ENCODE results near the gene FDX2. TPM values are rescaled to one million over a fixed set of nuclear protein-coding genes. Genes with fewer than 3 reads are reported as not detected.

FDX2 gene
- total RNA-seq, 2 experiments from 2014 or later: 8.2 to 9.4 TPM

DNA sequence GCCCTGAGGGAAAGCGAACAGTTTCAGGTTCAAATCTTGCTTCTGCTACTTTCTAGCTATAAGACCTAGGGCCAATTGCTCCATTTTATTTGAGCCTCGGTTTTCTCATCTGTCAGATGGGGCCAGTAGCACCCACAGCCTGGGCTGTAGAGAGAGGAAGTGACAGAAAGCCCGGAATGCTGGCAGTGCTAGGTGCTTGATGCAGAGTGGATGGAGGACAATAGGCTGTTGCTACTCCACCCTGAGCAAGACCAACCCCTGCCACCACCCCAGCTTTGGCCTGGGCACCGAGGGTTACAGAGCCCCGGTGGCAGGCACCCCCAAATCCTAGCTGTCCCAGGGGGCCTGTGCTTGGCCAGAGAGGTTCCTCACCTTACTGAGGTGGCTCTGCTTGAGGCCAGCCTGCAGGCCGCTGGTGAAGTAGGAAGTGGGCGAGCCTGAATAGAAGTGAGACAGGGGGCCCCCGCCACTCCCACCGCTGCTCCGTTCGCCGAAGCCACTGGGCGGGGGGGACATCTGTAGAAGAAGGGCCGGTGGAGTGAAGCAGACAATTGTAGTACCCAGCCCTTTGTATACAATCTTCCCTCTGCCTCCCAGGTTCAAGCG, 2.1 kb upstream of the FDX2 start:
- ChIA-PET POLR2A (interaction anchor here (1.4 kb wide), 1 partner anchor 12 kb away, joined by 4 read pairs; no protein-coding TSS in a partner anchor), CTCF (no interaction called here)
- H3K36me3 Mint-ChIP-seq (ENCODE audit: low read depth): peaks cover 36% of the 10 kb centered on the region
- peaks cover 17% of the 10 kb centered on the region for H3K4me1 Mint-ChIP-seq (ENCODE audit: low read depth)
- H3K27me3 Mint-ChIP-seq (ENCODE audit: low read depth): no peaks in the 10 kb centered on the region
- no peak for ATAC-seq
- no peaks in the 10 kb centered on the region for H3K9me3 Mint-ChIP-seq (ENCODE audit: insufficient read depth)
- DNase-seq: no peak
- H3K27ac Mint-ChIP-seq: no peak overlapping the region
- H3K4me3 Mint-ChIP-seq: no peak overlapping the region

DNA sequence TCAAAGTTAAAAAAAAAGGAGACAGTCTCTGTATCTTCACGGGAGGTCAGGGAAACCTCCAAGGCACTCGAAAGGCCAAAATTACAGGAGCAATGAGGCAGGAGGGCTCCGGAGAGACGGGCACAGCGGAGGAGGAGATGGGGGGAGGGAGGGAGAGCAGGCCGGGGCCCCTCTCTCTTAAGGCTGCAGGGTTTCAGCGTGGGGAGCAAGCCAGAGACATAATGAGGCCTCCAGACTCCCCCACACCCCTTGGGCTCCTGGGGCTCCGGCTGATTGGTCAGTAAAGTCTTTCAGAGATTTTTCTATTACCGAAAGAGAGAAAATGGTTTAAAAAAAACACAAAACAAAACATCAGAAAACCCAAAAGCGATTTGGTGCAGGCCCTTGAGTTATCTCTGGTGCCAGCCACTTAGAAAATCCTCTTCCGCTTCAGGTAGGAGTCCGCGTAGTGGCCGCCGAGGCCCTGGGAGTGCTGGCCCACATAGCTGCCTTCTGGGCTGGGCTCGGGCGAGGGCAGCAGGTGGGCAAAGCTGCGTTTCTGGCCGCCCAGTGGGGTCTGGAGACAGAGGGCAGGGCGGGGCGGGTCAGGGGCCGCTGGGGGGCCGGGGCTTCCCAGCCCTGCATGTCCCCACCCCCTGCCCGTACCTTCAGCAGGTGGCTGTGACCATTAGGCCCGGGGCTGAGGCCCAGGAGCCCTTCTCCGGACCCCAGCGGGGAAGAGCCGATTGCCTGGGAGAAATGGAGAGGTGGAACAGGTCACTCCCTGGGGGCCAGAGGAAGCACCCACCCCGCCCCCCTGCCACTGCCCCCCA, 1.4 kb upstream of the FDX2 start:
- H3K4me3 Mint-ChIP-seq: no peak overlapping the region
- H3K27ac Mint-ChIP-seq: no peak overlapping the region
- H3K4me1 Mint-ChIP-seq (ENCODE audit: low read depth): peaks cover 17% of the 10 kb centered on the region
- ChIA-PET CTCF (interaction anchor here (0.5 kb wide), 1 partner anchor 1440 kb away, joined by 3 read pairs; no protein-coding TSS in a partner anchor), POLR2A (interaction anchor here (0.7 kb wide), 1 partner anchor 15 kb away, joined by 4 read pairs; no protein-coding TSS in a partner anchor)
- no peak for ATAC-seq
- H3K9me3 Mint-ChIP-seq (ENCODE audit: insufficient read depth): no peaks in the 10 kb centered on the region
- peaks cover 36% of the 10 kb centered on the region for H3K36me3 Mint-ChIP-seq (ENCODE audit: low read depth)
- H3K27me3 Mint-ChIP-seq (ENCODE audit: low read depth): no peaks in the 10 kb centered on the region
- DNase-seq: no peak

DNA sequence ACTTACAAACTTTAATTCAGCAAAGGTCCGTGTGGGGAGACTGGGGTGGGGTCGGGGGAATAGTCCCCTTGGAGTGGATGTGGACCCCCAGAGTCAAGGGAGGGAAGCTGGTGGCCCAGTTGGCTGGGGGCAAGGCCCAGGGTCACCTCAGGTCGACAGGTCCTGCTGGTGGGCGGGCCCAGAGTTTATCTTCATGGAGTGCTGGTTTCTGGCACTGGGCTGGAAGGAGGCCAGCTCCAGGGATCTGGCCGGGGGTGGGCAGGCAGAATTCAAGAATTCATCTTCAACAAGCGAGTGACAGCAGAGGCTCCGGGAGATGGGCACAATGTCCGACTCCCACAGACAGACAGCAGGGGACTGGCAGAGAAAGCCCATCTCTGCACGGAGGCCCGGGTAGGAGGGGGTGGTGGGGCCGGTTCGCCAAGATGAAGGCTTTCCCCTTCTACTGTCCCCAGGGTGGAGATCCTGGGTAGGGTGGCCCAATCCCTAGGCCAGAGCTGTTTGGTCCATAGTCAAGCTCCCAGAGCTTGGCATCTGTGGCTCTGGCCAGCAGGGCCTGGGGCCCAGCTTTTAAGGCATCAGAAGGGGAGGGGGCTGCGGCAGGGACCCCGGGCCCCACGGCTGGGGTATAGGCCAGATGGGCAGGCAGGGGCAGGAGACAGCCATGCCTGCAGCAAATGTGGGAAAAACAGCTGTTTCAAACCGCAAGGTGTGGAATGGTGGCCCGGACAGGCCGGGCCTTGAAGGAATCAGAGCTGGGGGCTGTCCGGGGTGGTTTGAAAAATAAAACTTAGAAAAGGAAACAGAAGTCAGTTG, 622 bp upstream of the FDX2 start:
- DNase-seq (no peak), ATAC-seq (no peak)
- H3K4me3 Mint-ChIP-seq: peak overlapping the region; percentile 83
- peak overlapping the region; percentile 74 for H3K27ac Mint-ChIP-seq
- H3K4me1 Mint-ChIP-seq (ENCODE audit: low read depth): peaks cover 17% of the 10 kb centered on the region
- POLR2A ChIA-PET: interaction anchor here (0.5 to 0.7 kb wide), 2 partner anchors 15 to 444 kb away, joined by 3 to 4 read pairs; no protein-coding TSS in a partner anchor
- H3K36me3 Mint-ChIP-seq (ENCODE audit: low read depth): peaks cover 28% of the 10 kb centered on the region
- CTCF ChIA-PET: interaction anchor here (0.5 kb wide), 1 partner anchor 1441 kb away, joined by 3 read pairs; no protein-coding TSS in a partner anchor
- H3K9me3 Mint-ChIP-seq (ENCODE audit: insufficient read depth): no peaks in the 10 kb centered on the region
- H3K27me3 Mint-ChIP-seq (ENCODE audit: low read depth): no peaks in the 10 kb centered on the region

DNA sequence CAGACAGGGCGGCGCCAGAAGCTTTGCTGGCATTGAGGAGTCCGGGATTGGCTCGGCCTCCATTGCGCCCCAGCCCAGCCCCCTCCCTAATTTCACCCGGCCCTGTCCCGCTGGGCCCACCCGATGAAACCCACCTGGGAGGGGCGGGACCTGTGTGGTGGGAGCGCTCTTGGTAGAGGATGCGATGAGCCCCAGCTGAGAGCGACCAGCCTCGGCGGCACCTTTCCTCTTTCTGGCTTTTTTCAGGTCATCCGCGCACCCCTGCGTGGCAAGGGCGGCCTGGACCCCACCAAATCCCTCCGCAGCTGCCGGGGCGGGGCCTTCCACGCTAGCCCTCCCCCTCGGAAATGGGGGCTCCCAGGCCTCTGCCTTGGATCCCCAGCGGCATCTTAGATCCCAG, 6.4 kb downstream of the FDX2 start, which contains the start of gene ZGLP1:
Gene ZGLP1, minus strand, starts transcription at position 393 of the 400 bp plus-strand sequence.
- CTCF ChIA-PET: no interaction called here
- H3K27ac Mint-ChIP-seq: no peak within 1 kb of the TSS

DNA sequence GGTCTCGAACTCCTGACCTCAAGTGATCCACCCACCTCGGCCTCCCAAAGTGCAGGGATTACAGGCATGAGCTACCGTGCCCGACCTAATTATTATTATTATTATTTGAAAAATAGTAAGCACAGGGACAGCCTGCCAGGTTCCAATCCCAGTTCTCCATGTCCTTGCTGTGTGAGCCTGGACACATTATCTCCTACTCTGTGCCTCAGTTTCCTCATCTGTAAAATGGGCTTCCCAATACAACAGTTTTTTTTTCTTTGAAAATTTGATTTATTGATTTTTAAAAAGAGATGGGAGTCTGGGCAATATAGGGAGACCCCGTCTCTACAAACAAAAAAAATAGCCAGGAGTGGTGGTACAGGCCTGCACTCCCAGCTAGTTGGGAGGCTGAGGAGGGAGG, 9.5 kb downstream of the FDX2 start:
- DNase-seq: no peak
- H3K36me3 Mint-ChIP-seq (ENCODE audit: low read depth): no peaks in the 10 kb centered on the region
- ChIA-PET POLR2A (no interaction called here), CTCF (interaction anchor here (1.2 kb wide), 1 partner anchor 83 kb away, joined by 5 read pairs; no protein-coding TSS in a partner anchor)
- peaks cover 6% of the 10 kb centered on the region for H3K4me1 Mint-ChIP-seq (ENCODE audit: low read depth)
- ATAC-seq: no peak
- H3K27me3 Mint-ChIP-seq (ENCODE audit: low read depth): peaks cover 3% of the 10 kb centered on the region
- H3K27ac Mint-ChIP-seq: no peak overlapping the region
- H3K4me3 Mint-ChIP-seq: no peak overlapping the region
- H3K9me3 Mint-ChIP-seq (ENCODE audit: insufficient read depth): no peaks in the 10 kb centered on the region

More for the DNA sequence above, 6.4 kb downstream of the FDX2 start, which contains the start of gene ZGLP1:
- Mint-ChIP-seq H3K4me3 (no peak within 1 kb of the TSS), H3K9me3 (ENCODE audit: insufficient read depth) (no peaks in the 10 kb centered on the region), H3K27me3 (ENCODE audit: low read depth) (no peaks in the 10 kb centered on the region), H3K36me3 (ENCODE audit: low read depth) (no peaks in the 10 kb centered on the region), H3K4me1 (ENCODE audit: low read depth) (peaks cover 8% of the 10 kb centered on the region)
- ATAC-seq: no peak
- POLR2A ChIA-PET: no interaction called here
- no peak for DNase-seq

DNA sequence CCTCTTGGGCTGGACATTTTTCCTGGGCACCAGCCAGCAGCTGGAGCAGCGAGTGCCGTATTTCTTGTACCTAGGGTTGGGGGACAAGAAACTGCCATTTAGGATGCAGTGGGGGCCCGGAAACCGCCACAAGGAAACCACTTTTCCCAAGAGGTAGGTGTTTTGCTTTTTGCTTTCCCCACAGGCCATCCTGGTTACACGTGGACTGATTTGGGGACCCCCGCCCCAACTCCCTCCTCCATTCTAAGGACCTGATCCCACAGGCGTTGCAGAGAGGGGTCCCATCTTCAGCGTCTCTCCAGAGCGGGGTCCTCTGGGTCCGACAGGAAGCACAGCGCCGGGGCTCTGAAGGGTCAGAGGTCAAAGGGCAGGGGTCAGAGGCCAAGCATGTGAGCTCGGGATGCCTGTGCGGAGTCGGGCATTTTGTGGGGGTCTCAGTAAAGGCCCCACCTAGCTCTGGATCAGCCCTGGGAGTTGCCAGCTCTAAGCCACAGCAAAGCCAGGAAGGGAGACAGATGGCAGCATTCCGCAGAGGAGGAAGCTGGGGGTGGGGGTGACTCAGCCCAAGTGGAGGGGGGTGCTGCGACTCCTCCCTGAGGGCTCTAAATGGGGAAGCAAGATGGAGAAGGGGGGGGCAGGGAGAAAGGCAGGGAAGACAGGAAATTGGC, 10.5 kb downstream of the FDX2 start:
- Mint-ChIP-seq H3K36me3 (ENCODE audit: low read depth) (no peaks in the 10 kb centered on the region), H3K4me1 (ENCODE audit: low read depth) (peaks cover 6% of the 10 kb centered on the region), H3K4me3 (no peak overlapping the region), H3K27ac (no peak overlapping the region), H3K27me3 (ENCODE audit: low read depth) (peaks cover 3% of the 10 kb centered on the region), H3K9me3 (ENCODE audit: insufficient read depth) (no peaks in the 10 kb centered on the region)
- ChIA-PET POLR2A (interaction anchor here (0.6 kb wide), 1 partner anchor 35 kb away, joined by 3 read pairs; no protein-coding TSS in a partner anchor), CTCF (interaction anchor here (1.2 to 1.7 kb wide), 2 partner anchors 36 to 84 kb away, joined by 4 to 5 read pairs; no protein-coding TSS in a partner anchor)
- DNase-seq (no peak), ATAC-seq (no peak)

DNA sequence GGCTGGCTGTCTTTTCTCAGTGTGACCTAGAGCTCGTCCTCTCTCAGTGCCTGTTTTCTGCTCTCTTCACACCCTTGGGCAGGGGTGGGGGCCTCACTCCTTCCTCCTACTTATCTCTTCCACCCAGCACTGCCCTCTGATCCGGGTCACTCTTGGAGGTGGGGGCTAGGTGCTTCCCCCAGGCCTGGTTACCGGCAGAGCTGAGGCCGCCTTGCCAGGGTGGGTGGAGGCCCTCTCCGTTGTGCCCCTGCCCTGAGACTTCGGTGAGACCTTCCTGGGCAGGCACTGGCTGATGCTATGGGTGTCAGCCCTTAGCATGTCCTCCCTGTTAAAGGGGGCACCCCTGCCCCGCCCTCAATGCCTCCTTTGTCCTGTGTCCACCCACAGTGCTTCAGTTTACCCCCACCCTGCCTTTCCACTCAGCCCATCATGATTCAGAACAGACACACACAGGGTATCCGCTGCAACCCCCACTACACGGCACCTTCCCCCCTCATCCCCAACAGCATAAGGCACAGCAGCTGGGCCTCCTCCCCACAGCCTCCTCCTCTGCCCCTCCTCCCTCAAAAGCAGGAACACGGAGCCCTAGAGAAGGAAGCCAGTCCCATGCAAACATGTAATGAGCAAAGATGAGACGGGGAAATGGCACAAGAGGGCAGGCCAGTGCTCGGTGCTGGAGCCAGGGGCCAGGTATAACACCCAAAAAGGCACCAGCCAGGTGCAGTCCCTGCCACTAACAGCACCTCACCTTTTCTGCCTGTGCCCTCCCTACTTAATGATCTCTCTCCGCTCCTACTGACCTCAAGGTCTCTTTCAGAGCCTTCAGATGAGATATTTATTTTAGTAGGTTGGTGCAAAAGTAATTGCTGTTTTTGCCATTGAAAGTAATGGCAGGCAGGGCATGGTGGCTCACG, 16.0 kb downstream of the FDX2 start:
- no peaks in the 10 kb centered on the region for H3K9me3 Mint-ChIP-seq (ENCODE audit: insufficient read depth)

DNA sequence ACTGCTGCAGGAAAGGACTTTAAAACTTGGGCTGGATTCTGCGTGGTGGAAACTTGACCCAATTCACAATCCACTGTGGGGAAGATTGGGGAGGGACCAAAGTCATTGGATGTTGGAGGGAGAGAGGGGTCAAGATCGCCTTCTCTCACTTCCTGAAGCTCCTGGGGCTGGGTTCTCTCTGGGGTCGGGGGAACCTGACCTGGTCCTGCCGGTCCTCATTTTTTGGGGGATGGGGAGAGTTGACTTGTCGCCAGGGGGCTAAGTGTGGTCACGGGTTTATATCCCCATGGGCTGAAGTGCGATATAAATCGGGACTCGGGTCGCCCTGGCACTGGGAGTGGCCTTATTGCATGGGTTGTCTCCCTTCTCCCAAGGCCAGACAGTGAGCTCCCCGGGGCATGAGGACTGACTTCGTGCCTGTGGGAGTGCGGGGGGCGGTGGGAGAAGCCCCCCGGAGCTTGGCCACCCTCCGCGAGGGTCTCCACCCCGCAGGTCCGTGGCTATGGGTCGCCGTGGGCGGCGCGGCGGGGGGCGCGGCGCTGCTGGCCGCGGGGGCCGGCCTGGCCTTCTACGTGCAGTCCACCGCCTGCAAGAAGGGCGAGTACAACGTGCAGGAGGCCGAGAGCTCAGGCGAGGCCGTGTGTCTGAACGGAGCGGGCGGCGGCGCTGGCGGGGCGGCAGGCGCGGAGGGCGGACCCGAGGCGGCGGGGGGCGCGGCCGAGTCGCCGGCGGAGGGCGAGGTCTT, 19.8 kb downstream of the FDX2 start:
- Mint-ChIP-seq H3K4me3 (peak overlapping the region; percentile 68), H3K9me3 (ENCODE audit: insufficient read depth) (no peaks in the 10 kb centered on the region), H3K27me3 (ENCODE audit: low read depth) (peaks cover 49% of the 10 kb centered on the region), H3K36me3 (ENCODE audit: low read depth) (peaks cover 7% of the 10 kb centered on the region), H3K27ac (peak overlapping the region; percentile 71), H3K4me1 (ENCODE audit: low read depth) (peaks cover 47% of the 10 kb centered on the region)
- ChIA-PET POLR2A (interaction anchor here (0.8 to 0.9 kb wide), 3 partner anchors 17 to 25 kb away, joined by 3 to 4 read pairs (median 3); partner anchors contain the start of gene ICAM1), CTCF (interaction anchor here (0.8 to 1.6 kb wide), 6 partner anchors 10 to 120 kb away, joined by 3 to 7 read pairs (median 3); partner anchors contain the start of gene ICAM4)
- DNase-seq (no peak), ATAC-seq (no peak)

More for the DNA sequence above, 16.0 kb downstream of the FDX2 start:
- ChIA-PET POLR2A (interaction anchor here (0.6 to 1.2 kb wide), 2 partner anchors 81 to 1153 kb away, joined by 3 read pairs; partner anchors contain the start of gene TYK2), CTCF (interaction anchor here (1.2 to 2.0 kb wide), 3 partner anchors 30 to 89 kb away, joined by 3 to 7 read pairs (median 6); no protein-coding TSS in a partner anchor)
- H3K27me3 Mint-ChIP-seq (ENCODE audit: low read depth): peaks cover 19% of the 10 kb centered on the region
- no peak overlapping the region for H3K27ac Mint-ChIP-seq
- no peak overlapping the region for H3K4me3 Mint-ChIP-seq
- peaks cover 2% of the 10 kb centered on the region for H3K36me3 Mint-ChIP-seq (ENCODE audit: low read depth)
- H3K4me1 Mint-ChIP-seq (ENCODE audit: low read depth): peaks cover 16% of the 10 kb centered on the region
- no peak for DNase-seq
- ATAC-seq: no peak

DNA sequence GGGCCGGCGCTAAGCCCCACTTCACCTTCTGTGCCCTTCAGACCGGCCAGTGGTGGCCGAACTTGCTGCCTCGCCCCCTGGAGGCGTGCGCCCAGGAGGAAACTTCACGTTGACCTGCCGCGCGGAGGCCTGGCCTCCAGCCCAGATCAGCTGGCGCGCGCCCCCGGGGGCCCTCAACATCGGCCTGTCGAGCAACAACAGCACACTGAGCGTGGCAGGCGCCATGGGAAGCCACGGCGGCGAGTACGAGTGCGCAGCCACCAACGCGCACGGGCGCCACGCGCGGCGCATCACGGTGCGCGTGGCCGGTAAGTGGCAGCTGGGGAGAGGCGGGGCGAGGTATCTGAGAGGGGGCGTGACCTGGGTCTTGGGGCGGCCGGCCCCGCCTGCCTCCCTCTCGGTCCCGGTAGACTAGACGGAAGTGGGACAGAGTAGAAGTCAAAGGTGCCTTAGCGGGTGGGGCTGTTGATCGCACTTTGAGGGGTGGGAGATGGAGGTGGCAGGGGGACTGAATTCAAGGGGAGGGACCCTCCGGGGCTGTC, 20.4 kb downstream of the FDX2 start:
- peak; percentile 72 for ATAC-seq
- peaks cover 56% of the 10 kb centered on the region for H3K27me3 Mint-ChIP-seq (ENCODE audit: low read depth)
- peak; percentile 80 for DNase-seq
- CTCF ChIA-PET: interaction anchor here (0.8 to 1.6 kb wide), 6 partner anchors 9 to 120 kb away, joined by 3 to 7 read pairs (median 3); partner anchors contain the start of gene ICAM4
- peak overlapping the region; percentile 68 for H3K4me3 Mint-ChIP-seq
- H3K4me1 Mint-ChIP-seq (ENCODE audit: low read depth): peaks cover 53% of the 10 kb centered on the region
- H3K36me3 Mint-ChIP-seq (ENCODE audit: low read depth): peaks cover 7% of the 10 kb centered on the region
- POLR2A ChIA-PET: interaction anchor here (0.8 kb wide), 1 partner anchor 24 kb away, joined by 3 read pairs; the partner anchor contains the start of gene ICAM1
- H3K27ac Mint-ChIP-seq: peak overlapping the region; percentile 71
- no peaks in the 10 kb centered on the region for H3K9me3 Mint-ChIP-seq (ENCODE audit: insufficient read depth)

All from activated CD8-positive, alpha-beta T cell treated with anti-CD3 and anti-CD28 coated beads, Interleukin-2, amount 10 ng/mL, durations not matched to agents 7 days and 5 days (primary cell).